ENCODE measurements around the gene STRIP2.
A peak's percentile ranks its signal among the peaks of the same experiment; 100 is the strongest.
"Not testable (repeated sequence)": the region's sequence is repeated elsewhere in the genome, so short reads cannot be mapped to it uniquely, and the experiment has no call there.

Gene STRIP2

GRCh38 chr7:129515381-129515780 lies 81.1 kb downstream of the STRIP2 start:
- no peak for DNase-seq
- in situ Hi-C loops (cut with MboI; ENCODE audit: low pct_unique_long_range_greater_than_20kb, low sequenced_read_pairs): no loop called here

- DNase-seq: no peak
- in situ Hi-C loops (cut with MboI; ENCODE audit: low pct_unique_long_range_greater_than_20kb, low sequenced_read_pairs): no loop called here
Observed at GRCh38 chr7:129517931-129518330, 83.7 kb downstream of the STRIP2 start.

- no peak for DNase-seq
- in situ Hi-C loops (cut with MboI; ENCODE audit: low pct_unique_long_range_greater_than_20kb, low sequenced_read_pairs): no loop called here
Observed at GRCh38 chr7:129519464-129519863, 85.2 kb downstream of the STRIP2 start.

- in situ Hi-C loops (cut with MboI; ENCODE audit: low pct_unique_long_range_greater_than_20kb, low sequenced_read_pairs): no loop called here
- no peak for DNase-seq
Observed at GRCh38 chr7:129522088-129522970, 88.1 kb downstream of the STRIP2 start.

- DNase-seq: no peak
- in situ Hi-C loops (cut with MboI; ENCODE audit: low pct_unique_long_range_greater_than_20kb, low sequenced_read_pairs): no loop called here
Observed at GRCh38 chr7:129522971-129523340, 88.7 kb downstream of the STRIP2 start.

- no peak for DNase-seq
- in situ Hi-C loops (cut with MboI; ENCODE audit: low pct_unique_long_range_greater_than_20kb, low sequenced_read_pairs): no loop called here
Observed at GRCh38 chr7:129523924-129524323, 89.7 kb downstream of the STRIP2 start.

- peak; percentile 84 for DNase-seq
- in situ Hi-C loops (cut with MboI; ENCODE audit: low pct_unique_long_range_greater_than_20kb, low sequenced_read_pairs): not testable (repeated sequence)
Observed at GRCh38 chr7:129524405-129524804, 90.2 kb downstream of the STRIP2 start.

- in situ Hi-C loops (cut with MboI; ENCODE audit: low pct_unique_long_range_greater_than_20kb, low sequenced_read_pairs): no loop called here
- DNase-seq: peak; percentile 52
Observed at GRCh38 chr7:129525225-129525862, 91.1 kb downstream of the STRIP2 start.

GRCh38 chr7:129529643-129530042 lies 95.4 kb downstream of the STRIP2 start:
- no peak for DNase-seq
- in situ Hi-C loops (cut with MboI; ENCODE audit: low pct_unique_long_range_greater_than_20kb, low sequenced_read_pairs): no loop called here

- in situ Hi-C loops (cut with MboI; ENCODE audit: low pct_unique_long_range_greater_than_20kb, low sequenced_read_pairs): no loop called here
- no peak for DNase-seq
Observed at GRCh38 chr7:129530795-129531391, 96.7 kb downstream of the STRIP2 start.

GRCh38 chr7:129531721-129532120 lies 97.5 kb downstream of the STRIP2 start:
- DNase-seq: no peak
- in situ Hi-C loops (cut with MboI; ENCODE audit: low pct_unique_long_range_greater_than_20kb, low sequenced_read_pairs): no loop called here

- no peak for DNase-seq
- in situ Hi-C loops (cut with MboI; ENCODE audit: low pct_unique_long_range_greater_than_20kb, low sequenced_read_pairs): no loop called here
Observed at GRCh38 chr7:129532375-129532774, 98.1 kb downstream of the STRIP2 start.

- in situ Hi-C loops (cut with MboI; ENCODE audit: low pct_unique_long_range_greater_than_20kb, low sequenced_read_pairs); DNase-seq: not testable (repeated sequence)
Observed at GRCh38 chr7:129534558-129535274, 100.5 kb downstream of the STRIP2 start.

- peak; percentile 43 for DNase-seq
- in situ Hi-C loops (cut with MboI; ENCODE audit: low pct_unique_long_range_greater_than_20kb, low sequenced_read_pairs): no loop called here
Observed at GRCh38 chr7:129535896-129536295, 101.7 kb downstream of the STRIP2 start.

- in situ Hi-C loops (cut with MboI; ENCODE audit: low pct_unique_long_range_greater_than_20kb, low sequenced_read_pairs): no loop called here
- DNase-seq: peak; percentile 45
Observed at GRCh38 chr7:129536323-129536722, 102.1 kb downstream of the STRIP2 start.

Measured in KBM-7 (cell line).